Endothelial cell (in vitro differentiated cells): ENCODE measurements around the gene HAGHL. TPM values are rescaled to one million over a fixed set of nuclear protein-coding genes. Genes with fewer than 3 reads are reported as not detected.

Experiments used
- DNase-seq: peaks from one replicate; pipeline ENCODE4 v3.0.0; 2021; ENCODE audit warnings: low spot score
- H3K27ac Mint-ChIP-seq: one replicate; pipeline ENCODE4 v1.8.0; 2021; ENCODE audit warnings: mixed read lengths, inconsistent platforms; ENCODE audit not compliant: unreplicated experiment
- H3K27me3 Mint-ChIP-seq: one replicate; pipeline ENCODE4 v1.8.0; 2021; ENCODE audit warnings: mild to moderate bottlenecking, moderate library complexity, mixed read lengths, inconsistent platforms; ENCODE audit not compliant: unreplicated experiment
- H3K36me3 Mint-ChIP-seq: one replicate; pipeline ENCODE4 v1.8.0; 2021; ENCODE audit warnings: mild to moderate bottlenecking, low read depth, mixed read lengths, inconsistent platforms; ENCODE audit not compliant: unreplicated experiment
- H3K4me1 Mint-ChIP-seq: one replicate; pipeline ENCODE4 v1.8.0; 2021; ENCODE audit warnings: mild to moderate bottlenecking, mixed read lengths, inconsistent platforms; ENCODE audit not compliant: unreplicated experiment
- H3K4me3 Mint-ChIP-seq: one replicate; pipeline ENCODE4 v1.8.0; 2021; ENCODE audit warnings: mild to moderate bottlenecking, mixed read lengths, inconsistent platforms; ENCODE audit not compliant: unreplicated experiment
- H3K9me3 Mint-ChIP-seq: one replicate; pipeline ENCODE4 v1.8.0; 2021; ENCODE audit warnings: mixed read lengths, inconsistent platforms; ENCODE audit not compliant: unreplicated experiment
- total RNA-seq: library from RNA; stranded (reverse); fragmentation: NEBNext Ultra II Directional; extraction: Animal tissue kit (Norgen Biotek cat#: 25700); gene quantifications from one replicate; pipeline ENCODE4 v1.2.1, GENCODE V29; 2021; ENCODE audit not compliant: unreplicated experiment
- TF ChIP-seq, protein P1 (sequence below): fragments of 200-600 bp; sonication (generic); IDR thresholded peaks from one replicate; pipeline ENCODE4 v1.5.0; 2021; ENCODE audit warnings: antibody characterized with exemption; ENCODE audit not compliant: unreplicated experiment

The HAGHL gene
- total RNA-seq, 1 donor from 2014 or later = 1.5 TPM

DNA sequence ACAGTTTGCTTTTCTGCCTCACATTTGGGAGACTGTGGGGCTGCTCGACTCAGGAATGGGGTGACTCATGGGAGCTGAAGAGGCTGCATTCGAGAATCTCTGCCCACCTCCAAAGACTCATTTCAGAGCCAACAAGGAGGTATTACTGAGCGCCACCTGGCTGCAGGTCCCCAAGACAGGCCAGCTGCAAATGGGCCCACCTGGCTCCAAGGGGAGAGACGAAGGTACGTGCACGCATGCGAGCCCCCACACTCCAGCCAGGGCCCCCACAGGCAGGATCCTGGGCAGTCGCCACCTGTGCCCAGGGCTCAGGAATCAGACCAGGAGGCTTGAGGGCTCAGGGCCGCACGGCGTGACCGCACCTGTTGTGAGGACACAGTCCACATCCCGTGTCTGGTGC is 6.0 kb downstream of the HAGHL start:
- Mint-ChIP-seq H3K4me3 (no peak overlapping the region), H3K9me3 (no peaks in the 10 kb centered on the region), H3K36me3 (peaks cover 19% of the 10 kb centered on the region), H3K27me3 (peaks cover 8% of the 10 kb centered on the region), H3K4me1 (peaks cover 12% of the 10 kb centered on the region), H3K27ac (no peak overlapping the region)
- no peak for DNase-seq
- TF ChIP-seq, protein P1, sequence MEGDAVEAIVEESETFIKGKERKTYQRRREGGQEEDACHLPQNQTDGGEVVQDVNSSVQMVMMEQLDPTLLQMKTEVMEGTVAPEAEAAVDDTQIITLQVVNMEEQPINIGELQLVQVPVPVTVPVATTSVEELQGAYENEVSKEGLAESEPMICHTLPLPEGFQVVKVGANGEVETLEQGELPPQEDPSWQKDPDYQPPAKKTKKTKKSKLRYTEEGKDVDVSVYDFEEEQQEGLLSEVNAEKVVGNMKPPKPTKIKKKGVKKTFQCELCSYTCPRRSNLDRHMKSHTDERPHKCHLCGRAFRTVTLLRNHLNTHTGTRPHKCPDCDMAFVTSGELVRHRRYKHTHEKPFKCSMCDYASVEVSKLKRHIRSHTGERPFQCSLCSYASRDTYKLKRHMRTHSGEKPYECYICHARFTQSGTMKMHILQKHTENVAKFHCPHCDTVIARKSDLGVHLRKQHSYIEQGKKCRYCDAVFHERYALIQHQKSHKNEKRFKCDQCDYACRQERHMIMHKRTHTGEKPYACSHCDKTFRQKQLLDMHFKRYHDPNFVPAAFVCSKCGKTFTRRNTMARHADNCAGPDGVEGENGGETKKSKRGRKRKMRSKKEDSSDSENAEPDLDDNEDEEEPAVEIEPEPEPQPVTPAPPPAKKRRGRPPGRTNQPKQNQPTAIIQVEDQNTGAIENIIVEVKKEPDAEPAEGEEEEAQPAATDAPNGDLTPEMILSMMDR = no peak

DNA sequence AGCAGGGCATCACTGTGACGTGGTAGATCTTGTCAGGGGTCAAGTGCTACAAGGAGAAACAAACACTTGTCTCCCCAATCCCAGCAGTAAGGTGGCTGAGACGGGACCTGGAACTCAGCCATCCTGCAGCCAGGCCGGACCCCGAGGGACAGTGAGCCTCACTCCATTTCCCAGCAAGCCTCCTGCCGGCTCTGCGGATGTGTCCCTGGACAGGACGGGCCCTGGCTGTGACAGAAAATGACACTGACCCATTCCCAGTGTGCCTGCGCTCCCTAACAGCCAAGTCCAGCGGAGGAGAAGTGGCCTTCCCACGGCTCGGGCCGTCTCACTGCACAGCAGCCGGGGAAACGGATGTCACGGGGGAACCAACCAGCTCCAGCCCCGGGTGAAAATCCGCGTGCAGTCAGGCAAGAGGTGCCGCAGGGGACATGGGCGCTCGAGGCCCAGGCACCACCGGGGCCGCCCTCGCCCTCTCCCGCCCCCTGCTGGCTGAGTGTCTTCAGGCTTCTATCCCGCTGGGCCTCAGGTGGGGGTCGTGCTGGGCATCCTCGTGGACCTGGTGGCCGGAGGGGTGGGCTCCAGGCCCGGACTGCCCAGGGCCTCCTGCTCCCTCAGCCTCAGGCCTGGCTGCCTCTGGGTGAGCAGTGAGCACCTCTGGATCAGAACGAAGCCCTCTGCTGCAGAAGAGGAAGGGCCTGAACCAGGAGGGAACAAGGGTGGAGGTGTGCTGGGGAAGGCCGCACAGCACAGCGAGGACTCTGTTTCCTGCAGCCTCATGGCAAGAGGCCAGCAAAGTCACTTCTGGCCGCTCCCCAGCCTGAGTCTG is 6.7 kb downstream of the HAGHL start:
- H3K27ac Mint-ChIP-seq = no peak overlapping the region
- TF ChIP-seq, protein P1 = peak; percentile 65
- peaks cover 13% of the 10 kb centered on the region for H3K4me1 Mint-ChIP-seq
- peaks cover 19% of the 10 kb centered on the region for H3K36me3 Mint-ChIP-seq
- no peaks in the 10 kb centered on the region for H3K9me3 Mint-ChIP-seq
- peaks cover 8% of the 10 kb centered on the region for H3K27me3 Mint-ChIP-seq
- H3K4me3 Mint-ChIP-seq = no peak overlapping the region
- DNase-seq = peak; percentile 68

DNA sequence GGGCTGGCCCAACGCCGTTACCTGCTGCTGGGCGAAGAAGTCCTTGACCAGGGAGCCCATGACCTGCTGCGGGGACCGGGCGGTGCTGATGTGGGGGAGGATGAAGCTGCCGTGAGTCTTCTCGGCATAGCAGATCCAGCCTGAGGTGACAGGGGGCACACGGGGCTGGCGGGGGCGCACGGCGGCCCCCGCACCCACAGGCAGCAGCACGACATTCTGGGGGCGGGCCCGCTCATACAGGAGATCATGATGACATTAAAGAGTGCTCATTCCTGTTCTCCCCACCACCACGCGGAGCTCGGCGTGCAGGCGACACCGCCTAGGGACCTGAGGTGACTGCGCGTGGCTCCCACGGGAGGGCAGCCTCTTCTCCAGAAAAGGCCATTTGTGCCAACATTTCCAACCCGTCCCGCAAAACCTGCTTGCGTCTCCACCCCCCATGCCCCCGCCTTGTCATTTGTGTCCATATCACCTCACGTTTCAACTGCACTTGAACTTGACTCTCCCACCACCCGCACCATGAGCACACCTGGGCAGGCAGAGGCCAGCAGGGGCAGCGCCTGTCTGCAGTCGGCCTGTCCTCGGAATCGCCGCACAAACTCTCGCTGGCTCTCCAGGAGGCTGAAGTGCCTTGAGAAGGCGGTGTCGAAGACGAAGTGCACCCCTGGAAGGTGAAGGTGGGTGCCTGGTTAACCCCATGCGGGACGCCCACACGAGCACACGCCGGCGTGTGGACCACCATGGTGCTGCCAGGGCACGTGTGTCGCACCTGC is 7.5 kb downstream of the HAGHL start:
- no peak overlapping the region for H3K4me3 Mint-ChIP-seq
- H3K27ac Mint-ChIP-seq = no peak overlapping the region
- peaks cover 8% of the 10 kb centered on the region for H3K27me3 Mint-ChIP-seq
- DNase-seq = no peak
- no peaks in the 10 kb centered on the region for H3K9me3 Mint-ChIP-seq
- TF ChIP-seq, protein P1 = no peak
- H3K36me3 Mint-ChIP-seq = peaks cover 19% of the 10 kb centered on the region
- H3K4me1 Mint-ChIP-seq = peaks cover 18% of the 10 kb centered on the region

- TF ChIP-seq, protein P1 = no peak
- no peak for DNase-seq
- peak overlapping the region; percentile 73 for H3K27ac Mint-ChIP-seq
- peaks cover 23% of the 10 kb centered on the region for H3K4me1 Mint-ChIP-seq
- H3K4me3 Mint-ChIP-seq = peak overlapping the region; percentile 72
- H3K9me3 Mint-ChIP-seq = no peaks in the 10 kb centered on the region
- peaks cover 8% of the 10 kb centered on the region for H3K27me3 Mint-ChIP-seq
- H3K36me3 Mint-ChIP-seq = peaks cover 19% of the 10 kb centered on the region
Measured at GRCh38 chr16:734981-735881, 8.3 kb downstream of the HAGHL start.
